22Rv1 (cell line): Measurements from ENCODE around the gene ARPC1A.

Experiments used
- CTCF ChIP-seq: fragments of 450-650 bp; IDR thresholded peaks from 2 replicates; pipeline ENCODE4 v1.5.1; 2017; ENCODE audit warnings: mild to moderate bottlenecking
- ZFX ChIP-seq: fragments of 450-650 bp; IDR thresholded peaks from 2 replicates; pipeline ENCODE4 v1.6.1; 2017; ENCODE audit warnings: antibody characterized with exemption, borderline replicate concordance

- TF ChIP-seq CTCF: no peak
- no peak for TF ChIP-seq ZFX
Measured at GRCh38 chr7:99374111-99375064, 48.7 kb downstream of the ARPC1A start, which contains the start of gene ARPC1B.
